ENCODE measurements around the gene LTBP1. TPM values are rescaled to one million over a fixed set of nuclear protein-coding genes. Genes with fewer than 3 reads are reported as not detected.
A peak's percentile ranks its signal among the peaks of the same experiment; 100 is the strongest.

LTBP1 gene
- total and polyA plus RNA-seq, 2 of the 13 experiments (the other 11 are each of a cell fraction or from before 2014, with no cell fraction given), result 0.12 to 0.22 TPM

DNA sequence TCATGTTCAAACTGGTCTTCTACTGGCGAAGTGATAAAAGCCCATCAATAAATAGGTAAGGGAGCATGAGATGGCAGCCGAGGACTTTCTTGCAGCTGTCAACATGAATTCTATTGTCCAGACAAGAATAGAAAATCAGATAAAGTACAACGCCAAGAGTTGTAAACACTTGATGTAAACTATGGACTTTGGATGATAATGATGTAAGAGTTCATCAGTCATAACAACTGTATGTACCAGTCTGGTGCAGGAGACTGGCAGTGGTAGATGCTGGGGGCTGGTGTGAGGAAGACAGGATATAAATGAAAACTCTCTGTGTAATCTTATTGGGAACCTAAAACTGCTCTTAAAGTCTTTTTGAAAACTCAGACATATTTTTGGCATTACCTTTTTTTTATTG is 373.8 kb downstream of the LTBP1 start:
- H3K79me2 ChIP-seq (ENCODE audit: insufficient read depth, low read length), result no peaks in the 10 kb centered on the region
- DNase-seq (ENCODE audit: low spot score) (peak; percentile 10), FAIRE-seq (no peak), ATAC-seq (no peak)
- no peak overlapping the region for H2AFZ ChIP-seq (ENCODE audit: low read length)
- H3K9me3 ChIP-seq (ENCODE audit: low read length), result no peaks in the 10 kb centered on the region
- H3K27ac ChIP-seq (ENCODE audit: extremely low read length, insufficient read depth, low read length), result no peak overlapping the region
- in situ Hi-C loops (cut with HindIII; ENCODE audit: extremely low pct_ligation_motif_present, low pct_unique_long_range_greater_than_20kb) (no loop called here), intact Hi-C loops (cut with micrococcal nuclease; ENCODE audit: unreplicated experiment) (no loop called here)
- no peak overlapping the region for H3K9ac ChIP-seq (ENCODE audit: insufficient read depth, low read depth, low read length)
- H3K4me3 ChIP-seq (replicated peaks in 1 of 3; ENCODE audit: insufficient read depth in 1 of 3, low read depth in 2 of 3, low read length in 3 of 3), result no peak overlapping the region
- TF ChIP-seq ATRX (CRISPR knock-in tag; IDR thresholded peaks at IDR 0.05; ENCODE audit: borderline replicate concordance) (no peak), FOXA3 (CRISPR knock-in tag; IDR thresholded peaks at IDR 0.05) (no peak), FOXP1 (IDR thresholded peaks at IDR 0.05) (no peak), FOXP1 (CRISPR knock-in tag; IDR thresholded peaks at IDR 0.05) (0 out of 2 replicates have a peak, but pooled peaks have one; percentile 33), RBFOX2 (IDR thresholded peaks at IDR 0.05; ENCODE audit: low read depth, low read length) (no peak), ZFP82 (CRISPR knock-in tag; IDR thresholded peaks at IDR 0.05; ENCODE audit: borderline replicate concordance) (no peak), NKX3-1 (CRISPR knock-in tag; IDR thresholded peaks at IDR 0.05) (no peak), MTA3 (CRISPR knock-in tag; IDR thresholded peaks at IDR 0.05) (no peak), SOX6 (IDR thresholded peaks at IDR 0.05) (no peak), SOX6 (CRISPR knock-in tag; IDR thresholded peaks at IDR 0.05) (0 out of 2 replicates have a peak, but pooled peaks have one; percentile 25), SOX5 (CRISPR knock-in tag; IDR thresholded peaks at IDR 0.05; ENCODE audit: borderline replicate concordance) (0 out of 2 replicates have a peak, but pooled peaks have one; percentile 15), ZNF138 (CRISPR knock-in tag; IDR thresholded peaks at IDR 0.05; ENCODE audit: low read depth) (no peak), SNRNP70 (IDR thresholded peaks at IDR 0.05; ENCODE audit: low read depth, low read length) (no peak), SMC3 (IDR thresholded peaks at IDR 0.05; ENCODE audit: low read length) (no peak), SP5 (CRISPR knock-in tag; IDR thresholded peaks at IDR 0.05; ENCODE audit: borderline replicate concordance, low read depth) (no peak), ZNF557 (CRISPR knock-in tag; IDR thresholded peaks at IDR 0.05) (no peak), STAT5B (CRISPR knock-in tag; IDR thresholded peaks at IDR 0.05) (no peak), POLR2A (IDR thresholded peaks at IDR 0.05; ENCODE audit: insufficient read depth in 1 of 2, low read depth in 2 of 2, low read length in 2 of 2) (no peak)
- TF ChIP-seq, protein P1, sequence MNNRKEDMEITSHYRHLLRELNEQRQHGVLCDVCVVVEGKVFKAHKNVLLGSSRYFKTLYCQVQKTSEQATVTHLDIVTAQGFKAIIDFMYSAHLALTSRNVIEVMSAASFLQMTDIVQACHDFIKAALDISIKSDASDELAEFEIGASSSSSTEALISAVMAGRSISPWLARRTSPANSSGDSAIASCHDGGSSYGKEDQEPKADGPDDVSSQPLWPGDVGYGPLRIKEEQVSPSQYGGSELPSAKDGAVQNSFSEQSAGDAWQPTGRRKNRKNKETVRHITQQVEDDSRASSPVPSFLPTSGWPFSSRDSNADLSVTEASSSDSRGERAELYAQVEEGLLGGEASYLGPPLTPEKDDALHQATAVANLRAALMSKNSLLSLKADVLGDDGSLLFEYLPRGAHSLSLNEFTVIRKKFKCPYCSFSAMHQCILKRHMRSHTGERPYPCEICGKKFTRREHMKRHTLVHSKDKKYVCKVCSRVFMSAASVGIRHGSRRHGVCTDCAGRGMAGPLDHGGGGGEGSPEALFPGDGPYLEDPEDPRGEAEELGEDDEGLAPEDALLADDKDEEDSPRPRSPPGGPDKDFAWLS (CRISPR knock-in tag; IDR thresholded peaks at IDR 0.05; ENCODE audit: borderline replicate concordance), result no peak
- H3K36me3 ChIP-seq (replicated peaks in 1 of 2; ENCODE audit: control insufficient read depth in 1 of 2, insufficient read depth in 2 of 2, low read length in 2 of 2), result no peaks in the 10 kb centered on the region
- 0 out of 5 replicates have a peak, but pooled peaks cover 0 to 3% of the 10 kb centered on the region in 2 experiments for H3K27me3 ChIP-seq (ENCODE audit: control insufficient read depth in 1 of 2, insufficient read depth in 2 of 2, low read length in 2 of 2)
- H3K4me1 ChIP-seq (ENCODE audit: insufficient read depth, low read length), result no peaks in the 10 kb centered on the region
- ChIA-PET CTCF (ENCODE audit: low intra/inter-chr PET ratio, low total read pairs) (no interaction called here), POLR2A (no interaction called here)
- no peaks in the 10 kb centered on the region for H4K20me1 ChIP-seq (ENCODE audit: insufficient read depth, low read length)
- H3K4me2 ChIP-seq (ENCODE audit: low read depth, low read length), result no peak overlapping the region
- no TSS peak for BruUV-seq (replicated peaks)
- WGBS (ENCODE audit: low lambda C conversion rate), result 12% methylated on average over 3 of the region's 3 CpGs

All from HepG2 (cell line).